Stimulated activated CD4-positive, alpha-beta T cell treated with anti-CD3 and anti-CD28 coated beads, Interleukin-1b, Interleukin-23, amount 100 ng/mL, for 48 hours (primary cell): Measurements from ENCODE around the gene TMEM91.
A peak's percentile ranks its signal among the peaks of the same experiment; 100 is the strongest.
"Not testable (repeated sequence)": the region's sequence is repeated elsewhere in the genome, so short reads cannot be mapped to it uniquely, and the experiment has no call there.

Experiments
- DNase-seq: peaks from one replicate; pipeline ENCODE4 v3.0.0-alpha.2; 2020

TMEM91 gene

GRCh38 chr19:41376241-41376997 is at the start of gene TMEM91:
TSS of gene TMEM91 (plus strand) at chr19:41376533. CDS start at chr19:41378310, 1,777 bp downstream.
- DNase-seq, result no peak

GRCh38 chr19:41327076-41327575 is 49.2 kb upstream of the TMEM91 start:
- no peak for DNase-seq

- DNase-seq, result peak; percentile 88
These were observed 48.7 kb upstream of the TMEM91 start for GRCh38 chr19:41327576-41328156.

- peak; percentile 76 for DNase-seq
These were observed 48.0 kb upstream of the TMEM91 start for GRCh38 chr19:41328157-41328841.

- DNase-seq, result no peak
These were observed 47.5 kb upstream of the TMEM91 start for GRCh38 chr19:41328842-41329225.

GRCh38 chr19:41330481-41330880 is 45.9 kb upstream of the TMEM91 start:
- DNase-seq, result no peak

GRCh38 chr19:41330946-41331678 is 45.2 kb upstream of the TMEM91 start:
- no peak for DNase-seq

GRCh38 chr19:41332000-41332399 is 44.3 kb upstream of the TMEM91 start:
- no peak for DNase-seq

GRCh38 chr19:41332468-41332867 is 43.9 kb upstream of the TMEM91 start:
- DNase-seq, result no peak

- no peak for DNase-seq
These were observed 41.5 kb upstream of the TMEM91 start for GRCh38 chr19:41334793-41335192.

GRCh38 chr19:41335467-41335866 is 40.9 kb upstream of the TMEM91 start:
- DNase-seq, result no peak

GRCh38 chr19:41339936-41340335 is 36.4 kb upstream of the TMEM91 start:
- DNase-seq, result no peak

GRCh38 chr19:41341669-41342490 is 34.5 kb upstream of the TMEM91 start:
- no peak for DNase-seq

- no peak for DNase-seq
These were observed 32.2 kb upstream of the TMEM91 start for GRCh38 chr19:41344162-41344561.

GRCh38 chr19:41346916-41347315 is 29.4 kb upstream of the TMEM91 start:
- DNase-seq, result not testable (repeated sequence)

- no peak for DNase-seq
These were observed 25.5 kb upstream of the TMEM91 start for GRCh38 chr19:41350735-41351338.

GRCh38 chr19:41351339-41352245 is 24.7 kb upstream of the TMEM91 start:
- peak; percentile 80 for DNase-seq

GRCh38 chr19:41352279-41352608 is 24.1 kb upstream of the TMEM91 start:
- DNase-seq, result no peak

GRCh38 chr19:41352609-41353465 is 23.5 kb upstream of the TMEM91 start:
- peak; percentile 76 for DNase-seq
